Activated T-cell treated with anti-CD3 and anti-CD28 coated beads for 48 hours (primary cell): ENCODE measurements around the gene ATMIN.

Source experiments
- DNase-seq: peaks from one replicate; pipeline ENCODE4 v3.0.0-alpha.2; 2020; ENCODE audit warnings: low read depth

ATMIN gene

DNA sequence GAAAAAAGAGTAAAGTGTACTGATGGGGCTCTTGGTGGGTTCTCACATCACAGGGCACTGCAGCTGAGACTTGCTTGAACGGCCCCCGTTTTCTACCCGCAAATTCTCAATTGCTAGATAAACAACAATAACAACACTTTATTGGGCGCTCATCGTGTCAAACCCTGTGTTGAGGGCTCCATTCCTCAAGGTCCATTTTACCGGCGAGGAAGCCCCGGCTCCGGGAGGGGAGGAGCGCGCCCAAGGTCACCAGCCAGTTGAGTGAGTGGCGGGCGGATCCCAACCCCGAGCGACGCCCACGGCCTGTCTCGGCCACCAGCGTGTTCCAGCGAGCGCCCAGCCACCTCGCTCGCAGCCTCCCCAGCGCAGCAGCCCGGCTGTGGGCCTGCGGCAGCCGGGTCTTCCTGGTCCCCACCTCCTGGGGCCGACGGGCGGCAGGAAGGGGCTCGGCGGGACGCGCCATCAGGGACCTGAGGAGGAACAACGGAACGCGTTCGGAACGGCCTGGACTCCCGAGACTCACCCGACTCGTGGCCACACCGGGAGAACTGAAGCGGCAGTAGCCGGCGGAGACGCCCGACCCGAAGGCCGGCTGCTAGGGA lies 29.3 kb upstream of the ATMIN start:
- DNase-seq = peak; percentile 72

DNA sequence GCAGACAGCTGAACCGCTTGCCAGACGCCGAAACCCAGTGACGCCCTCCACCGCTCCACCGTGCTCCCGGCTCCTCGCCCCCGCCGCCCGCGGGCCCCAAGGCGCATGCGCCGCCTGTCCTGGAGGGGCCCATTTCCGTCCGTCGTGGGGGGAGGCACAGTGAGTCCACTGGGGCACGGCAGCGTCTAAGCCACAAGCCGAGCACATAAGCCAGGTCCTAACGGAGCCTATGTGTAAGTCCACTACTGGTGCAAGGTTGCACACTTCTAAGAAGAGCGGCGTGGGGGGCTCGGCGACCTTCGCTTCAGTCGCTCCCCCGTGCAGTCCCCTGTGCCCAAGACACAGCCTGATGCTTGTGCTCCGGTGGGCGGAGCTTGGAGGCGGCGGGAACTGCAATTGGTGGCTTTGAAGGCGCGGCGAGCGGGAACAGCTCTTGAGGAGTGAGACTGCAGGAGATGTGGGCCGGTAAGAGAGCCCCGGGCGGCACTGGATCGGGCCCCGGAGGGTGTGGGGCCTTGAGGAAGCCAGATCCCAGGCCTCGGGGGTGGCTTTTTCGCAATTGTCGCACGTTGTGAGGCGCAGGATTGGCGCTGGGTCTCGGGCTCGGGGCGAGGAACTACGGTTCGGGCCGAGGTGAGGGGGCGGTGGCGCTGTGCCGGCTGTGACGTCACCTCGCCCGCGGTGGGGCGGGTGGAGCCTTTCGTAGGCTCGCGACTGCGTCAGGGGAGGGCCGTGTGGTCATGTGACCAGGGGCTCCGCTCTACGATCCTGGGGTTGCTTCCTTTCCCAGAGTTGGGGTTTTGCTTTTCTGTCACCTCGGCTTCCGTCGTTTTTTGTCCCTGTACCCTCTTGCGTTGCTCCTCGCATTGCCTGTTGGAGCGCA lies 28.6 kb upstream of the ATMIN start, which contains the start of the genes CENPN and CMC2:
Gene CENPN, plus strand, starts transcription at position 402 of the 883 bp plus-strand sequence. CDS start 4,726 bp downstream, outside the sequence.
Gene CMC2, minus strand, starts transcription at position 73 of the 883 bp plus-strand sequence. CDS start 9,491 bp downstream, outside the sequence.
- DNase-seq = peak; percentile 92

DNA sequence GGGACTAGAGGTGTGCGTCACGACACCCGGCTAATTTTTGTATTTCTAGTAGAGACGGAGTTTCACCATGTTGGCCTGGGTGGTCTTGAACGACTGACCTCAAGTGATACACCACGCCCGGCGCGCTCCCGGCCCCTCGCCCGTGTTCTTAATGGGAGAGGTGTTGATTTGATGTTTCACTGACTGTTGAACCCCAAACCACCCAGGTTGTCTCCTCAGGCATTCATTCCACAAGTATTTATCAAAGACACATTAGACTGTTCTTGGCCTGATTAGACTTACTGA lies 27.2 kb upstream of the ATMIN start:
- DNase-seq = no peak

DNA sequence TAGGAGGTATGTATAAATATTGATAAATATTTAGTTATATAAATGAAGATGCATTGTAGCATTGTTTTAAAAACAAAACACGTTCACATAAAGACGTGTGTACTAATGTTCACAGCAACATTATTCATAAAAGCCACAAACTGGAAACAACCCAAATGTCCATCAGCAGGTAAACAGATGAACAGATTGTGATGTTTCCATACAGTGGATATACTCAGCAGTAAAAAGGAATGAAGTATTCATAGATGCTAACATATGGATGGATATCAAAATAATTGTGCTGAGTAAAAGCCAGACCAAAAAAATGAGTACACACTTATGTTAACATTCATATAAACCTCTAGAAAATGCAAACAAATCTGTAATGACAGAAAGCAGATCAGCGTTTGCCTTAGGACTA lies 22.7 kb upstream of the ATMIN start:
- no peak for DNase-seq

DNA sequence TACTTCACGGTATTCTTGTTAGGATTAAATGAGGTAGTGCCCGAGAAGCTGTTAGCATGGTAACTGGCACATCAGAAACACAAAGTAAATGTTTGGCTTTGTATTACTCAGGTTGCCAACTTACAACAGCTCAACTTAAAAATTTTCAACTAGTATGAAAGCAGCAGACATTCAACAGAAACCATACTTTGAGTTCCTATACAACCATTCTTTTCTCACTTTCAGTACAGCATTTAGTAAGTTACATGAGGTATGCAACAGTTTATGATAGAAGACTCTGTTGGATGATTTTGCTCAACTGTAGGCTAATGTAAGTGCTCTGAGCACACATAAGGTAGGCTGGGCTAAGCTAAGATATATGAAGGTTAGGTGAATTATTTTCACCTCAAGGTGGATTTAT lies 21.0 kb upstream of the ATMIN start:
- DNase-seq = no peak

DNA sequence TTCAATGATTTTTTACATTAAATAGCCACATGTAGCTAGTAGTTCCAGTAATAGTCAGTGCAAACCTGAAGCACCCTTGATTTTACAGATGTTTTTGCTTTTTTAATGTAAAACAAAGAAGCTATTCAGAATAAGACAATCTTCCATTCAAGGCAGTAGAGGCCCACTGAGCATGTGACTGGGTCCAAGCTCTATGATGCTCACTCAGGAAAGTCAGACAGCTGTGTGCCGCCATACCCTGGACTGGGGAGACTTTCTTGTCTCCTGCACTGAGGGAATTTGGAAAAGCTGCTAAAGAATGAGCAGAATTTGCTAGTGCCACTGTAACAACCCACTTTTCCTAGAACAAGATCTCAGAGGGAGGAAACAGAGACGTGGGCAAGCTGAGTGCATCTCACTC lies 17.1 kb upstream of the ATMIN start:
- no peak for DNase-seq

DNA sequence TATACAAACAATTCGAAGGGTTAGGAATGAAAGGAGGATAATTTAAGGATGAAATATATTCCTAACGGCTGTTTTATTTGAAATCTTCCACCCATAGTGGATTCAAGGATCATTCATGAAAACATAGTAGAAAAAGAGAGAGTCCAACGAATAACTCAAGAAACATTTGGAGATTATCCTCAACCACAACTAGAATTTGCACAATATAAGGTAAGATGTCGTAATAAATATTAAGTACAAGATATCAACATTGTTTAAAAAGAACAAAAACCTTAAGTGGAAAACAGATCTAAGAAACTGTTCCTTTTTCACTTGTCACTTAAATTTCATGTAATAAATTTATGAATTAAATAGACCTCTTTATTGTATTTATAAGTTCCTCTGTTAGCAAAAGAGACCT lies 9.2 kb upstream of the ATMIN start:
- DNase-seq = no peak

DNA sequence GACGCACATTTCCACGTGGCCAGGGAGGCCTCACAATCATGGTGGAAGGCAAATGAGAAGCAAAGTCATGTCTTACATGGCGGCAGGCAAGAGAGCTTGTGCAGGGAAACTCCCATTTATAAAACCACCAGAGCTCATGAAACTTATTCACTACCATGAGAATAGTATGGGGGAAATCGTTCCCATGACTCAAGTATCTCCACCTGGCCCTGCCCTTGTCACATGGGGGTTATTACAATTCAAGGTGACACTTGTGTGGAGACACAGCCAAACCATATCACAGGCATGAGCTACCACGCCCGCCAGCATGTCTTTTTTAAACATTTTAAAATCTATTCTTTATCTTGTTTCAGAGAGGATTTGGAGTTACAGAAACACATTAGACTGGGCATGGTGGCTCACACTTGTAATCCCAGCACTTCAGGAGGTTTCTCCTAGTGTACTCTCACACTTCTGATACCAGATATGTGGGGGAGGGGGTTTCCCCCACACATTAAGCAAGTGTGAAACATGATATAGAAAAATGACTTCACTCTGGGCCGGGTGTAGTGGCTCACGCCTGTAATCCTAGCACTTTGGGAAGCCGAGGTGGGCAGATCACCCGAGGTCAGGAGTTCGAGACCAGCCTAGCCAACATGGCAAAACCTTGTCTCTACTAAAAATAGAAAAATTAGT lies 5.6 kb upstream of the ATMIN start:
- no peak for DNase-seq

DNA sequence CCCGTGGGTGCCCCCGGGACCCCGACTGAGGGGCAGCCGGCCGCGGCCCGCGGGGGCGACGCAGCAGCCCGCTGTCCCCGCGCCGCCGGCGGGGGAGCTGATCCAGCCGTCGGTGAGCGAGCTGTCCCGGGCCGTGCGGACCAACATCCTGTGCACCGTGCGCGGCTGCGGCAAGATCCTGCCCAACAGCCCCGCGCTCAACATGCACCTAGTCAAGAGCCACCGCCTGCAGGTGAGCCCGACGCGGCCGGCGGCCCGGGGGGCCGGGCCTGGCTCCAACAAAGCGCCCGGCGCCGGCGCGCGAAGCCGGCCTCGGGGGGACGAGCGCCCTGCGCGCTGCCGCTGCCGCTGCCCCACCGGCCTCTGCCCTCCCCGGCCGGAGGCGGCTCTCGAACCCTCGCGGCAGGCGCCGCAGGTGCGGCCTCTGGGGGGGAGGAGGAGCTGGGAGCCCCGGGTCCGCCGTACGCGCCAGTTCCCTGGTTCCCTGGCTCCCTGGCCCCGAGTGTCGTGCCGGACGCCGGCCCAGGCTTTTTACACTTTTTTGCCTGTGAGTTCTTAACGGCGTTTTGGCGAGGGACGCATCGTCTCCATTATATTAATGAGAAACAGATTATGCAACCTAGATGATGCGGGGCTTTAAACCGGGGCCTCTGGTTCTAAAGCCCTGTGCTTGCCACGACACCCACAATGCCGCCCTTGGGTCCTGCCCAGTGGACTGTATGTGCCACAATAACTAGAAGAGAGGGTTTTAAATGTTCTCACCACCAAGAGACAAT lies 521 bp downstream of the ATMIN start:
- peak; percentile 40 for DNase-seq

DNA sequence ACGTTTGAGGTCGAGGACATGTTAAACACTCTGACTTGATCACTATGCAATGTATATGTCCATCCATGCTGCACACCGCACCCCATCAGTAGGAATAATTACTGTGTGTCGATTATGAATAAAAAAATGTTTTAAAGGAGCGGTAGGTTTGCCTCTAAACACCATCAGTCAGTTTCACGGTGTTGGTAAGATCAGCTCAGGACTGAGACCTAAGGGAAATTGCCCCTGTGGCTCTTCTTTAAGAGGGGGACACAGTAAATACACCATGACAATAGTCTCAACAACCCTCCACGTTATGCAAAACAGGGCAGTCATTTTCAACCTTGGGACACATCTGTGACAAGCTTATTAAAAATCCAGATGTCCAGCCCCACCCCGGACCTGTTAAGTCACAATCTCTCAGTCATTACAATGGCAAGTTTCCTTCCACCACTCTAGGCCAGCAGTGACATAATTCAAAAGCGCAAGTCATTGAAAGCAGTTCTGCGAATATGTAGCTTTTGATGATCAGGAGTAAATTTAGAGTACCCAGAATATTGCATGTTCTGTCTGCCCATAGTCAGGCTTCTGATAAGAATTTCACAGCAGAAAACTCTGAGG lies 1.2 kb downstream of the ATMIN start:
- DNase-seq = no peak

DNA sequence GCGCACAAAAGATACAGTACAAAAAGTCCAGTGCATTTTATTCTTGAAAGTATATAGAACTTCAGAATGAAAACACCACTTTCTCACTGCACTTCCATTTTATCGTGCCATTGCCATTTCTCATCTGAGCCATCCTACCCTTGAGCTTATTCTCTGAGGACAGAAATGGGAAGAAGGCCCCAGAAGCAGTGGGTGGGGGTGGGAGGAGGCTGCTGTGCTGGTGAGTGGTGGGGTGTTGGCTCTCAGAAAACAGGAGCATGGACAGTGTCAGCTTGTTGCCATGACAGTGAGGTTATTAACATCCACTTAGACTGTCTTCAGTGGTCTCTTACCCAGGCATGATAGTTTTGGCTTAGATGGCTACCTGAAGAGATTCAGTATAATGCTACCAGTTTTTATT lies 4.5 kb downstream of the ATMIN start:
- no peak for DNase-seq

DNA sequence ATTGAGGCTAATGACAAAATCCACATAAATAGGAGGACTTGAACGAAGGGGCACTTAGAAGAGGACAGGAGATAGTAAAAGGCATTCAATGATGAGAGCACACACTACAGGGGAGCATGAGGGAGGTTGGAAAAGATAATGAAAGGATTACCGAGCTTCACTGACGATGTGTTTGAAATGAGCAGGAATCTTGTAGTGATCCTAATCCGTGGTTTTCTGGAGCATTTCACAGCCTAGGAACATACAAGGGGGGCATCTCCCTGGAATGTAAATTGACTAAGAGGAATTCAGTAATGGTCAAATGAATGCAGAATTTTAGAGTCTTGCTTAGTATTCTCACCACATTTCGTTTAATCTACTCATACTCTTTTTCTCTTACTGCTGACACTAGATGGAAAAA lies 5.2 kb downstream of the ATMIN start:
- no peak for DNase-seq

DNA sequence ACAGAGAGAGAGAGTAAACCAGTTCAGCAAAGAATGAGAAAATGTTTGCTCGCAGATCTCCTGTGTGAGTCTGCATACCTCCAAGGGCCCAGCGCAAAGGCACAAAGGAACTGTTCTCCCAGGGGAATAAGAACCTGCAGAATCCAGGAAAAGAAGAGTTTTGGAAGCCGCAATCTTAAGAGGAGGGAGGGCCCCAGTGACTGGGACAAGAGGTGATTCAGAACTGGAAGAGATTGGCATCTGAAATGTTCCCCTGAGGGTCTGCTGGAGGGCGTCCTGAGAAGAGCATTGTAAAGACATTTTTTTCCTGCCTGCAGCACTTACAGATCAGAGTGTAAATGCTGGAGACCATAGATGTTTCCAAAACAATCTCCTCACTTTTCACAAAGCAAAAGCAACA lies 6.1 kb downstream of the ATMIN start:
- no peak for DNase-seq

DNA sequence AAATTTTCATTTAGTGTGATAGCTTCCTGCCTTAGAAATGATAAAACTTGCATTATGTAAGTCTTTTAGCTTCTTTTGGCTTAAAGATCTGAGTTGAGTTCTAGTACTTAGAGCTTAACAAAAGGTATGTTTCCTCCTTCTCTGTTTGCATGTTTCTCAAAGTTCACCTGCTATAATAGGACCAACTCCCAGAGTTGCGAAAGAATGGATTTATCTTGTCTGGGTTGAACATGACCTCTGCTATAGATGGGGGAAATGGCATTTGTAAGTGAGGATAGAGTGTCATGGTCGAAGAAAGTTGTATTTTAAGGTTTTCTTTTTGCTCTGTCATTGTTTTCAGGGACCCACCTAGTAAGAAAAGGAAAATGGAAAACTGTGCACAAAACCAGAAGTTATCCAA lies 7.2 kb downstream of the ATMIN start:
- no peak for DNase-seq

DNA sequence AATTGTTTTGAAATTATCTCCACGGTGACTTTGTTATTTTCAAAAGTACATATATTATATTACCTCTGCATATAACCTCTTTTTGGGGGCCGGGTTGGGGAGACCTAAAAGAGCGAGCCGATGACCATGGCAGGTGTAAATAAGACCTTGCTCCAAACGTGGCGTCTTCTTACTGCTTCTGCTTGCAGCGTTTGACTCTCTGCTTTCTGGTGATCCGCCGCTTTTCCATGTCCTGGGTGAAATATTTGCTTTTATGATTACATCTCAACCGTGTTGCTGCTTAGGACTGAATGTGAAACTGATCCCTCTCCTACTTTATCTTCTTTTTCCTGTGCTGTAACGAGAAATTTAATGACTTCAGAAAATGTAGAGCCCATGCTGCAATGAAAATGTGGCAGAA lies 18.1 kb downstream of the ATMIN start:
- DNase-seq = no peak

DNA sequence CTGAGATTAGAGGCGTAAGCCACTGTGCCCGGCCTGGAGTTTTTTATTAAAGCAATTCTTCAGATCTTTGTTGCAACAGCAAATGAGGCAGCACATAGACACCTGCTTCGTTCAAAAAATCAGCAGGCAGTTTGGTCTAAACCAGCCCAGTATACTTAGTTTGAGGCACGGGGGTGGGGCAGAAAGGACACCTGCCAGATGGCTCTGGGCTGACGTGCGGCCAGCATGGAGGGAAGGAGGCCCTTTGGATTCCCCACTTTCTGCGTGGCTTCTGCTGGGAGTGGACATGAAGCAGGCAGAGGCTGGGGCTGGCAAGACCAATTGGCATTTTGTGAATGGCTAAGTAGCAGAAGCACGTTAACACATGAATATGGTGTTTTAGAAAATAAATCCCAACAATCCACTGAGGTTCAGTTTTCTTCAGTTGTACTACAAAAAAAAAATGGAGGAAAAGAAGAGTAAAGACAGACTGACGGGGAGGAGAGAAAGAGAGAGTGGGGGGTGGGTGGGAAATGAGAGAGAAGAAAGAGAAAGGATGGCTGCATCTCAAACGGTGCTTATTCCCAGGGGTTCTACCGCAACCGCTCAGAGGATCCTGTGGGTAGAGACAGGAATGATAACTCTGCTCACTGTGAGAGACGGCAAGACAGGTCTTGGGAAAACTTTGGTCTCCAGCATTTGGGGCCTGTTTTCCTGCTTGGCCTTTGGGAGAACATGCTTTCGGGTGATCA lies 25.1 kb downstream of the ATMIN start:
- no peak for DNase-seq

DNA sequence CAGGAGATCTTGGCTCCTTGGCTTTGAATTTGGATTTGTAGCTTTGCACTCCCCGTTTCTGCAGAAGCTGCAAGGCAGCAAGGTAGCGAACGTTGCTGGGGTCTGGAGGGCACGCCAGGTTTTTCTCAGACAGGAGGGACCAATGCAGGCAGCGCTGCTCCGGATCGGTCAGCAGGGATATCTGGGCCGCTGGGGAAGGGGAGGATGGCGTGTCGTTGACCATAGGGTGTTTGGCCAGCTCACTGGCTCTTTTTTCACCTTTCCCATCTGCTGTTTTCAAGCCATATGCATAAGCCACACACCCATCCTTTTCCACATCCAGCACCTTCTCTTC lies 25.6 kb downstream of the ATMIN start:
- no peak for DNase-seq

DNA sequence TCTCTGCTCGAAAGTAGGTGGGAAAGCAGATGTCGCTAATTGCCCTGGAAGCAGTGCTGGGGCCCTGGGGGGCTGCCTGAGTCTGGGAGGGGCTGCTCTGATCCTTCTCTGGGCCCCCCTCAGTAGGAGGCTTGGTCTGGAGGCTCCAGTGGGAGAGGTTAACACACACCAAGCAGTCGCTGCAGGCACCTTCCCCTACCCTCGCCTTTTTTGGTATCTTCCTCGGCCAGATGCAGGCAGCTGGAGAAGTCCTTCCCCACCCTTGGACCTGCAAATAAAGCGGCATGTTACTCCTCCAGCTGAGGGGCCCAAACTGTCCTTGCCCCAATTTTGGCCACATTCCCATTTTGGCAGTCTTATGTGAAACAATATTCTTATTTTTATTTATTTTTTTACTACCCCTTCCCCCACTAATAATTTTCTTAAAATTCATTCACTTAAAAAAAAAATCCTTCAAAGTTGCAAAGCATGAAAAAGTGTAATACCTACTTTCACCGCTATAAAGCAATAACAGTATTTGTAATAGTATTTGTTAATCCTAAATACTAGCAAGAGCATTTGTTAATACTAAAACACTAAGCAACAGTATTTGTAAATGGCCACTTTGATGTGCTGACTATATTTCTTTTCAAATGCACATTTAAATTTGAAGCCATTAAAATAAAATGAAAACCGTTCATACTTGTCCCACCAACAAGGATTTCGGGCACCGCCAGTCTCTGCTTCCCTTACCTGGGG lies 26.4 kb downstream of the ATMIN start:
- no peak for DNase-seq

DNA sequence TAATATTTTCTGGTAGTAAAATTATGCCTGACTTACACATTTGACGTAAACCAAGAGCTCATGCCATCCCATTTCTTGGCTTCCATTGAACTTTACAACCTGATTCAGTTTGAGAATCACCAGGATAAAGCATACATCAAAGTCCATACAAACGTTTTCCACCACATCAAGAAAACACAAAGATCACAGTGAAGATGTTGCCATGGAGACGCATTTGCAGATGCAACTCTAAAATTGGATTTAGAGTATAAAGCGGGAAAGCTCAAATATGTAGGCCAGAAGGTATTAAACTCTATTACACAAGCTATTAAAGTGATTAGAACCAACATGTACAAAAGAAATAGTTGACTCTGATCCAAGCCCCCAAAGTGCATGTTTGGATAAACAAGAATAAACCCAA lies 31.0 kb downstream of the ATMIN start:
- DNase-seq = no peak

DNA sequence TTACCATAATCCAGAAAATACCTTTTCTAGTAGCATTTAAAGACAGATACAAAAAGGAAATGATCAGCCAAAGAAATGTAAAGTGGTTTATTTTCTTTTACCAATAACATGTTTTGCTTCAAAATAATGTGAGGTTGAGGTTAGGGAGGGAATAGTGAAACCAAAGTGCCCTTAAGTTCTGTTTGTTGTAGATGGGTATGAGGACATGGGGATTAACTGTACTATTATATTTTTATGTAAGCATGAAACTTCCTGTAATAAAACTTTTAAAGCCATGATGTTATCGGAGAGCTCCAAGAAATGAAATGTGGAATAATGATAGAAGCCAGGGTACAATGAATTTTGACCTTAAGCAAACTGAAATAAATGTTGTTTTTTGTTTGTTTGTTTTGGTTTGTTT lies 31.5 kb downstream of the ATMIN start:
- no peak for DNase-seq

DNA sequence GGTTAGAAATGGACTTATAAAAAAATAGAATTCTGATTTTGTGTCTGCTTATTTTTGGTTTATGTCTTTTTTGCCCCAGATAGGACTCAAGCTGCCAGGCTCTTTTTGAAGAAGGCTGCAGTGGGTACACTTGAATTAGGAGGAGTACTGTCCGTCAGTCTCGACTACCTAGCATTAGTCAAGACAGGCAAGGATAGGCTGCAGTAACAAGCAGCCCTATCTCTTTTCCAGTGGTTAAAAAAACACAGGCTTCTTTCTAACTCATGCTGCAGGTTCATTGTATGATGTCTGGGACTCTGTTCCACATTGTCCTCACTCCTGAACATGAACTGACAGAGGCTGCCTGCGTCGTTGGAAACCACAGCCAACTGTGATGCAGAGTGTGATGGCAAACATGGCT lies 33.4 kb downstream of the ATMIN start:
- DNase-seq = no peak
